Measurements from ENCODE around the gene ALLC. TPM values are rescaled to one million over a fixed set of nuclear protein-coding genes. Genes with fewer than 3 reads are reported as not detected.

ALLC gene
- total RNA-seq, 2 donors from 2014 or later, result not detected

GRCh38 chr2:3682811-3683210 lies 24.8 kb downstream of the ALLC start:
- DNase-seq, result no peak
- Histone ChIP-seq H3K9ac (ENCODE audit: extremely low read depth, low read length, poor library complexity, severe bottlenecking) (no peak overlapping the region), H3K4me3 (ENCODE audit: low read length) (no peak overlapping the region), H3K36me3 (ENCODE audit: control insufficient read depth, insufficient read depth, low read length) (no peaks in the 10 kb centered on the region), H3K27me3 (ENCODE audit: control insufficient read depth, insufficient read depth, low read length, poor library complexity, severe bottlenecking) (no peaks in the 10 kb centered on the region), H3K9me3 (ENCODE audit: control insufficient read depth, low read length) (no peaks in the 10 kb centered on the region), H3K27ac (ENCODE audit: low read depth, low read length) (no peak overlapping the region), H3K4me1 (ENCODE audit: control insufficient read depth, insufficient read depth, low read length) (no peaks in the 10 kb centered on the region)
- Mint-ChIP-seq H3K4me3 (no peak overlapping the region), H3K27ac (no peak overlapping the region), H3K27me3 (ENCODE audit: insufficient read depth) (peaks cover 5% of the 10 kb centered on the region), H3K9me3 (no peaks in the 10 kb centered on the region), H3K4me1 (no peaks in the 10 kb centered on the region), H3K36me3 (ENCODE audit: low read depth) (no peaks in the 10 kb centered on the region)
- WGBS, 2 experiments (ENCODE audit: insufficient coverage in 1 of 2, insufficient read length in 1 of 2), result 88 to 94% methylated on average over 3 to 6 of the region's 6 CpGs
- no peak for TF ChIP-seq CTCF (conservative IDR thresholded peaks at IDR 0.05)

- H3K36me3 ChIP-seq (ENCODE audit: control insufficient read depth, insufficient read depth, low read length), result no peaks in the 10 kb centered on the region
- peaks cover 5% of the 10 kb centered on the region for H3K27me3 Mint-ChIP-seq (ENCODE audit: insufficient read depth)
- H3K9me3 Mint-ChIP-seq, result no peaks in the 10 kb centered on the region
- H3K27ac ChIP-seq (ENCODE audit: low read depth, low read length), result no peak overlapping the region
- TF ChIP-seq CTCF (conservative IDR thresholded peaks at IDR 0.05), result no peak
- no peak for DNase-seq
- 87 to 90% methylated on average over 1 to 3 of the region's 3 CpGs for WGBS, 2 experiments (ENCODE audit: insufficient coverage in 1 of 2, insufficient read length in 1 of 2)
- no peaks in the 10 kb centered on the region for H3K9me3 ChIP-seq (ENCODE audit: control insufficient read depth, low read length)
- no peak overlapping the region for H3K9ac ChIP-seq (ENCODE audit: extremely low read depth, low read length, poor library complexity, severe bottlenecking)
- H3K4me1 ChIP-seq (ENCODE audit: control insufficient read depth, insufficient read depth, low read length), result no peaks in the 10 kb centered on the region
- no peaks in the 10 kb centered on the region for H3K36me3 Mint-ChIP-seq (ENCODE audit: low read depth)
- H3K27ac Mint-ChIP-seq, result no peak overlapping the region
- no peak overlapping the region for H3K4me3 ChIP-seq (ENCODE audit: low read length)
- no peak overlapping the region for H3K4me3 Mint-ChIP-seq
- H3K27me3 ChIP-seq (ENCODE audit: control insufficient read depth, insufficient read depth, low read length, poor library complexity, severe bottlenecking), result no peaks in the 10 kb centered on the region
- no peaks in the 10 kb centered on the region for H3K4me1 Mint-ChIP-seq
These were observed 25.9 kb downstream of the ALLC start for GRCh38 chr2:3683748-3684454.

GRCh38 chr2:3689998-3690748 lies 32.2 kb downstream of the ALLC start:
- no peaks in the 10 kb centered on the region for H3K4me1 Mint-ChIP-seq
- peaks cover 8% of the 10 kb centered on the region for H3K27me3 Mint-ChIP-seq (ENCODE audit: insufficient read depth)

More at GRCh38 chr2:3689998-3690748, 32.2 kb downstream of the ALLC start:
- TF ChIP-seq CTCF (conservative IDR thresholded peaks at IDR 0.05), result no peak
- Mint-ChIP-seq H3K4me3 (no peak overlapping the region), H3K27ac (no peak overlapping the region), H3K36me3 (ENCODE audit: low read depth) (no peaks in the 10 kb centered on the region), H3K9me3 (peaks cover 4% of the 10 kb centered on the region)
- Histone ChIP-seq H3K27ac (ENCODE audit: low read depth, low read length) (no peak overlapping the region), H3K9ac (ENCODE audit: extremely low read depth, low read length, poor library complexity, severe bottlenecking) (no peak overlapping the region), H3K9me3 (ENCODE audit: control insufficient read depth, low read length) (peaks cover 6% of the 10 kb centered on the region), H3K4me3 (ENCODE audit: low read length) (no peak overlapping the region), H3K27me3 (ENCODE audit: control insufficient read depth, insufficient read depth, low read length, poor library complexity, severe bottlenecking) (no peaks in the 10 kb centered on the region), H3K36me3 (ENCODE audit: control insufficient read depth, insufficient read depth, low read length) (no peaks in the 10 kb centered on the region), H3K4me1 (ENCODE audit: control insufficient read depth, insufficient read depth, low read length) (no peaks in the 10 kb centered on the region)
- no peak for DNase-seq

Data from endodermal cell (in vitro differentiated cells).